Endodermal cell (in vitro differentiated cells): ENCODE results near the gene C5orf63. TPM values are rescaled to one million over a fixed set of nuclear protein-coding genes. Genes with fewer than 3 reads are reported as not detected.

Source experiments
- DNase-seq: peaks from one replicate; pipeline ENCODE4 v3.0.0-alpha.2; 2017
- H3K27ac ChIP-seq: 2 replicates; pipeline ENCODE4 v1.5.1; 2013; ENCODE audit warnings: mild to moderate bottlenecking, low read depth, low read length, moderate library complexity
- H3K27me3 ChIP-seq: 2 replicates; pipeline ENCODE4 v1.6.1; 2013; ENCODE audit warnings: mild to moderate bottlenecking, low read length, moderate library complexity; ENCODE audit not compliant: insufficient read depth, control insufficient read depth, poor library complexity, severe bottlenecking
- H3K36me3 ChIP-seq: 2 replicates; pipeline ENCODE4 v1.7.0; 2013; ENCODE audit warnings: mild to moderate bottlenecking, low read length, moderate library complexity; ENCODE audit not compliant: control insufficient read depth, insufficient read depth
- H3K4me1 ChIP-seq: one replicate; pipeline ENCODE4 v1.7.0; 2013; ENCODE audit warnings: low read length; ENCODE audit not compliant: control insufficient read depth, insufficient read depth
- H3K4me3 ChIP-seq: 2 replicates; pipeline ENCODE4 v1.5.1; 2013; ENCODE audit warnings: mild to moderate bottlenecking, low read length, moderate library complexity
- H3K9ac ChIP-seq: 2 replicates; pipeline ENCODE4 v1.6.1; 2013; ENCODE audit warnings: mild to moderate bottlenecking, low read length, moderate library complexity; ENCODE audit not compliant: poor library complexity, severe bottlenecking; ENCODE audit errors: extremely low read depth
- H3K9me3 ChIP-seq: 2 replicates; pipeline ENCODE4 v1.6.1; 2013; ENCODE audit warnings: mild to moderate bottlenecking, low read length, moderate library complexity; ENCODE audit not compliant: control insufficient read depth
- H3K27ac Mint-ChIP-seq: 2 replicates; pipeline ENCODE4 v1.8.0; 2020; ENCODE audit warnings: mixed read lengths
- H3K27me3 Mint-ChIP-seq: 2 replicates; pipeline ENCODE4 v1.8.0; 2021; ENCODE audit warnings: mild to moderate bottlenecking, mixed read lengths; ENCODE audit not compliant: insufficient read depth
- H3K36me3 Mint-ChIP-seq: 2 replicates; pipeline ENCODE4 v1.8.0; 2020; ENCODE audit warnings: low read depth, mixed read lengths
- H3K4me1 Mint-ChIP-seq: 2 replicates; pipeline ENCODE4 v1.8.0; 2020; ENCODE audit warnings: mixed read lengths
- H3K4me3 Mint-ChIP-seq: 2 replicates; pipeline ENCODE4 v1.8.0; 2020; ENCODE audit warnings: mild to moderate bottlenecking, moderate library complexity, mixed read lengths
- H3K9me3 Mint-ChIP-seq: 2 replicates; pipeline ENCODE4 v1.8.0; 2020; ENCODE audit warnings: mild to moderate bottlenecking, mixed read lengths
- CTCF ChIP-seq: fragments of 200-600 bp; sonication (generic); conservative IDR thresholded peaks from 2 replicates; pipeline ENCODE4 v1.5.0; 2021; ENCODE audit warnings: antibody characterized with exemption, mild to moderate bottlenecking
- whole genome bisulfite sequencing, 2 experiments: methylation state at CpG; one replicate each; pipeline versions ENCODE4 v1.1.5 to v1.1.7; 2013; ENCODE audit warnings: missing lambda C conversion rate in 2 of 2, mixed read lengths in 1 of 2; ENCODE audit not compliant: insufficient coverage in 1 of 2, insufficient read length in 1 of 2; 5-methylcytosine and 5-hydroxymethylcytosine counted together
- total RNA-seq, 2 donors: library from RNA; stranded (reverse); fragmentation: NEBNext Ultra II Directional in 1 of 2; extraction: Animal tissue kit (Norgen Biotek cat#: 25700) in 1 of 2; gene quantifications; 2 replicates in 1 of 2; 3 replicates in 1 of 2; pipeline ENCODE4 v1.2.1, GENCODE V29; 2021

Gene C5orf63
- total RNA-seq, 2 donors from 2014 or later: 0.86 to 9.4 TPM

DNA sequence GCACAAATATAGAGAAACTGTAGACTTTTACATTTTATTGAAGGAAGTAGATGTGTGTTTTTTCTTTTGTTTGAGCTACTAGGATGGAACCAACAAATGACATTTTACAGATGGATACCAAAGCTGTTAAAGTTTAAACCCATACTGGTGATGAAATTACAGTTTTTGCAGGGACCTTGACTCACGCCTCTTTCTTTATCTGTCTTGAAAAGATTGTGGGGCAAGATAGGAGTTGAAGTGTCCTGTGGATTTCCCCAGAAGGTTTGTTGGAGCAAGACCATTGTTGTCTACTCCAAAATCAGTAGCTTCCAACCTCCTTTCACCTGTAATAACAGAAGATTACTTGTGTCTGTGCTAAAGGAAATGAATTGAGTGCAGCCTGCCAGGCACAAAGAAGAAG lies 4.1 kb upstream of the C5orf63 start:
- no peaks in the 10 kb centered on the region for H3K27me3 Mint-ChIP-seq
- Histone ChIP-seq H3K4me3 (peak overlapping the region; percentile 20), H3K36me3 (no peaks in the 10 kb centered on the region), H3K27me3 (no peaks in the 10 kb centered on the region), H3K4me1 (peaks cover 26% of the 10 kb centered on the region), H3K27ac (no peak overlapping the region), H3K9ac (peak overlapping the region; percentile 17), H3K9me3 (no peaks in the 10 kb centered on the region)
- no peaks in the 10 kb centered on the region for H3K9me3 Mint-ChIP-seq
- no peak for DNase-seq
- peak overlapping the region; percentile 60 for H3K27ac Mint-ChIP-seq
- no peak overlapping the region for H3K4me3 Mint-ChIP-seq
- TF ChIP-seq CTCF: no peak
- no peaks in the 10 kb centered on the region for H3K36me3 Mint-ChIP-seq
- H3K4me1 Mint-ChIP-seq: peaks cover 63% of the 10 kb centered on the region
- 25% methylated on average over 1 of the region's 1 CpG; no CpG with 5 or more reads in 1 of the 2 experiments for WGBS, 2 experiments

DNA sequence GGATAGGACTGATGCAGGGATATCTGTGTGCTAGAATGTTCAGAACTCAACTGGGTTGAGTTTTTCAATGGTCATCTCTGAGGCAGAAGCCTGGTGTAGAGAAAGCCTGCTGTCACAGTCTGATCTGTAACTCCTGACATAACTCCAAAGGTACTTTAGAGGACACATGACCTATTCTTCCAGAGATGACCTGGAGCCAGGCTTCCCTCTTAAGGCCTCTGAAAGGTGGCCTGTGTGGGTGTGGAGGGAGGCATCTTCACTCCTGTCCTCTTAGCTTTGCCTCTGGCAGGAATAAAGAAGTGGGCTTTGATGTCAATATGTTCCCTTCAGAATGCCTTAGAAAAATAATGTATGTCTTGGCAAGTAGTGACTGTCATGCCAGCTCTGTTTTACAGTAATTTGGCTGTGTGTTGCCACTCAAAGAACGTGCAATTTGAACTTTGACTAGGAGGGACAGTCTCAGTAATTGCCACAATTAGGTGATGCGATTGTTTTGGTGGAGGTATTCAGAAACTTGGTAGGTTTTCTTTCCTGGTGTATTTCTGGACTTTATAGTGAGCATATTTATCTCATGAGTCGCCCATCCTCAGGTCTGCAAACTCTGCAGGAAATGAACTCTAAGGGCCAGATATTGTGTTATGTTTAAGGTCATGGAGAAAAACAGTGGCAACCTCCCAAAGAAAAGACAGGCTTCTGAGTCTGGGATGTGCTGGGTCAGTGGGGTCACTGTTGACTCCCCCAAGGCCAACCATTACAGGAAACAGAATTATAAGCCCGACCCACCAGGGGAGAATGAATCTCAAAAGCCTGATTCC lies 3.2 kb upstream of the C5orf63 start:
- H3K36me3 Mint-ChIP-seq: no peaks in the 10 kb centered on the region
- TF ChIP-seq CTCF: no peak
- H3K9me3 Mint-ChIP-seq: no peaks in the 10 kb centered on the region
- Histone ChIP-seq H3K9ac (no peak overlapping the region), H3K36me3 (no peaks in the 10 kb centered on the region), H3K9me3 (no peaks in the 10 kb centered on the region), H3K4me3 (no peak overlapping the region), H3K27ac (no peak overlapping the region), H3K27me3 (no peaks in the 10 kb centered on the region), H3K4me1 (peaks cover 26% of the 10 kb centered on the region)
- WGBS, 2 experiments: 58 to 62% methylated on average over 3 to 4 of the region's 4 CpGs
- no peaks in the 10 kb centered on the region for H3K27me3 Mint-ChIP-seq
- H3K27ac Mint-ChIP-seq: peak overlapping the region; percentile 8
- H3K4me1 Mint-ChIP-seq: peaks cover 65% of the 10 kb centered on the region
- no peak for DNase-seq
- no peak overlapping the region for H3K4me3 Mint-ChIP-seq

GRCh38 chr5:127074466-127074865 lies 1.2 kb upstream of the C5orf63 start:
- no peak for TF ChIP-seq CTCF

More at GRCh38 chr5:127074466-127074865, 1.2 kb upstream of the C5orf63 start:
- Mint-ChIP-seq H3K27me3 (no peaks in the 10 kb centered on the region), H3K9me3 (no peaks in the 10 kb centered on the region), H3K27ac (no peak overlapping the region), H3K36me3 (no peaks in the 10 kb centered on the region), H3K4me3 (no peak overlapping the region), H3K4me1 (peaks cover 53% of the 10 kb centered on the region)
- Histone ChIP-seq H3K27ac (no peak overlapping the region), H3K9ac (no peak overlapping the region), H3K4me1 (peaks cover 24% of the 10 kb centered on the region), H3K36me3 (no peaks in the 10 kb centered on the region), H3K27me3 (no peaks in the 10 kb centered on the region), H3K9me3 (no peaks in the 10 kb centered on the region), H3K4me3 (no peak overlapping the region)
- DNase-seq: no peak
- 39 to 51% methylated on average over 2 to 3 of the region's 3 CpGs for whole genome bisulfite sequencing, 2 experiments
